HPDE6-E6E7 (cell line): ENCODE results near the gene NPC2.
"Not testable (repeated sequence)": the region's sequence is repeated elsewhere in the genome, so short reads cannot be mapped to it uniquely, and the experiment has no call there.

Experiments used
- DNase-seq: peaks from one replicate; pipeline ENCODE4 v3.0.0; 2011; ENCODE audit warnings: missing footprints; ENCODE audit errors: extremely low spot score

The NPC2 gene

GRCh38 chr14:74469548-74470518 lies 23.3 kb downstream of the NPC2 start:
- no peak for DNase-seq

GRCh38 chr14:74468513-74468912 lies 24.6 kb downstream of the NPC2 start:
- no peak for DNase-seq

- DNase-seq: no peak
These were observed 27.8 kb downstream of the NPC2 start for GRCh38 chr14:74465335-74465734.

GRCh38 chr14:74464785-74465184 lies 28.3 kb downstream of the NPC2 start:
- no peak for DNase-seq

- DNase-seq: no peak
These were observed 29.4 kb downstream of the NPC2 start for GRCh38 chr14:74463697-74464096.

- DNase-seq: no peak
These were observed 30.1 kb downstream of the NPC2 start for GRCh38 chr14:74462993-74463392.

- no peak for DNase-seq
These were observed 33.1 kb downstream of the NPC2 start for GRCh38 chr14:74459976-74460375.

- peak; percentile 79 for DNase-seq
These were observed 33.7 kb downstream of the NPC2 start for GRCh38 chr14:74459289-74459946.

GRCh38 chr14:74457565-74457895 lies 35.6 kb downstream of the NPC2 start:
- no peak for DNase-seq

GRCh38 chr14:74456684-74457564 lies 36.2 kb downstream of the NPC2 start:
- DNase-seq: no peak

GRCh38 chr14:74454397-74454796 lies 38.7 kb downstream of the NPC2 start:
- DNase-seq: not testable (repeated sequence)

- no peak for DNase-seq
These were observed 48.2 kb downstream of the NPC2 start for GRCh38 chr14:74444866-74445265.

GRCh38 chr14:74442757-74443156 lies 50.3 kb downstream of the NPC2 start:
- DNase-seq: no peak

GRCh38 chr14:74441113-74441512 lies 52.0 kb downstream of the NPC2 start:
- DNase-seq: no peak

- DNase-seq: no peak
These were observed 54.7 kb downstream of the NPC2 start for GRCh38 chr14:74438351-74438915.

GRCh38 chr14:74437496-74438053 lies 55.5 kb downstream of the NPC2 start:
- DNase-seq: no peak

- DNase-seq: no peak
These were observed 58.8 kb downstream of the NPC2 start for GRCh38 chr14:74434294-74434693.

GRCh38 chr14:74429991-74430390 lies 63.1 kb downstream of the NPC2 start:
- DNase-seq: no peak
